Pons (tissue), 1 donor: ENCODE measurements around the gene POU2F2.
A peak's percentile ranks its signal among the peaks of the same experiment; 100 is the strongest.
"Not testable (repeated sequence)": the region's sequence is repeated elsewhere in the genome, so short reads cannot be mapped to it uniquely, and the experiment has no call there.

Experiments used
- DNase-seq: peaks from one replicate; pipeline ENCODE4 v3.0.0-alpha.2; 2016; ENCODE audit warnings: low spot score

Gene POU2F2

DNA sequence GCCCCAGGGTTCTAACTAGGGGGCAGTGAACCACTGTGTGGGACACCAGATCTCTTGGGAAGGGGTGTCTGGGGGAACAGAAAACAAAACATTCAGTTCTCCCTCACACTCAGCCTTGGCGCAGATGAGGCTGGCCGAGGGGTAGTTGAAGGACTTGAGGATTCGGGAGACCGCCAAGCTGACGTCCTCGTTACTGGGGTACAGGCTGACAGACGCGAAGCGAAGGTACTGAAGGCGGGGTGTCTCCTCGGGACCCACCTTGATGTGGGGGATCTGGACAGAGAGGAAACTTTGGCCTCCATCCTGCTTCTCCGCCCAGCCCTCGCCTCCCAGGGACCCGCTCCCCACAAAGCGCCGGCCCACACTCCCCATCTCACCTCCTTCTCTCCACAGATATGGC is 69.9 kb downstream of the POU2F2 start:
- DNase-seq = no peak

DNA sequence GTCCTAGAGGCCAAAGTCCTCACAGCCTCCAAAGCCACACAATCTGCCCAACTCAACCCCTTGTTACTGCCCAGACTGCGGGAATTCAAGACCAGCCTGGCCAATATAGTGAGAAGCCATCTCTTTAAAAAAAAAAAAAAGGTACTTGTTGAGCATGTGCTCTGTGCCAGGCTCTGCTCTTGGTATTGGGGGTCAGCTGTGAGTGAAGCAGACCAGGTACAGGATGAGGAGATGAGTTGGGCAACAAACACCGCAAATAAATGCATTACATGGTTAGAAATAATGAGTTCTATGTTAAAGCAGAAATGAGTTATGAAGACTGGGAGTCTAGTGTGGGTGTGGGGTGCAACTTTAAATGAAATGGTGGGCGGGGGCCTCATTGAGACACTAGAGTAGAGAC is 72.1 kb downstream of the POU2F2 start:
- DNase-seq = no peak

DNA sequence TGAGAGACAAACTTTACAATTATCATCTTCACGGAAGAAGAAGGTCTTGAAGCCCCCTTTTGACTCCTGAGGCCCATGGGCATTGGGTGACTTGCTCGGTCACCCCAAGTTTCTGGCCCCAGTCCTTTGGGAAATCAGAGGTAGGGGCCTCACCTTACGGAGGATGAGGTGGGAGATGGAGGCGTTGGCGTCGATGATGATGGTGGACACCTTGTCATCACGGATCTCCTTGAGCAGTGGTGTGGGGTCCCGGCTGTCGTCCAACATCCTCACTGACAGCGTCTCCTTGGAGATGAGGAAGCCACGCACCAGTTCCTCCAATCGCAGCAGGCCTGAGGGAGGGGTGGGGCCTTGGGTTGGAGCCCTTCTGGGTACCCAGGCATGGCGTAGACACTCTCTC is 73.0 kb downstream of the POU2F2 start:
- DNase-seq = no peak

DNA sequence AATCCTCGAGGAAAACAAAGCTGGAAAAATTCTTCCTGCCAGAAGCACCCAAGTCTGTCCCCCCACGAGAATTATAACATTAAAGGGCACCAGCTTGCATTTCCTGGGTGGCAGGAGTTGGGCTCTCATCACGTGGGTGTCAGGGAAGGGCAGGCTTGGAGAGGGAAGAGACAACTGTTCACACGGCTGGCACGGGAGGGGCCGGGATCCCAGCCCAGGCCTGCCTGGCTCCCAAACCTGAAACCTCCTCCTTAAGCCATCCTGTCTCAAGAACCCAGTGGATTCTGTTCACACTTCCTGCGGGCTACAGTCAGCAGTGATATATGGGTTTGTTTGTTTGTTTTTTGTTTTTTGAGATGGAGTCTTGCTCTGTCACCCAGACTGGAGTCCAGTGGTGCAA is 74.4 kb downstream of the POU2F2 start:
- no peak for DNase-seq

DNA sequence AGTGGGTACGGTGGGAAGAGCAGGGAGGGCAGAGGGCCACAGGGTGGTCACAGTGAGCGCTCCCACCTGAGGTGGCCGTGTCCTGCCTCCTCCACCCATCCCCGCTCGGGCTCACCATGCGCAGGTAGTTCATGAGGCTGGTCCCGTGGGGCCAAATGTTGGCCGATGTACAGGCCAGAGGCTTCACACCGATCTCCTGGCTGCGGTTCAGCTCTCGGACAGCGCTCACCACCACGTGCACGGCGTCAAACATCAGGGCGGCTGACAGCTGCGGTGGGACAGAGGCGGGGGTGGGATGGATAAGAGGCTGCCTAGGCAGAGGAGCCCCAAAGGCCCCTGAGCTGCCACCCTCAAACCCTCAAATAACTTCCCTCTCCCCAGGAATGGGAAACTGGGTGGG is 78.0 kb downstream of the POU2F2 start:
- no peak for DNase-seq

DNA sequence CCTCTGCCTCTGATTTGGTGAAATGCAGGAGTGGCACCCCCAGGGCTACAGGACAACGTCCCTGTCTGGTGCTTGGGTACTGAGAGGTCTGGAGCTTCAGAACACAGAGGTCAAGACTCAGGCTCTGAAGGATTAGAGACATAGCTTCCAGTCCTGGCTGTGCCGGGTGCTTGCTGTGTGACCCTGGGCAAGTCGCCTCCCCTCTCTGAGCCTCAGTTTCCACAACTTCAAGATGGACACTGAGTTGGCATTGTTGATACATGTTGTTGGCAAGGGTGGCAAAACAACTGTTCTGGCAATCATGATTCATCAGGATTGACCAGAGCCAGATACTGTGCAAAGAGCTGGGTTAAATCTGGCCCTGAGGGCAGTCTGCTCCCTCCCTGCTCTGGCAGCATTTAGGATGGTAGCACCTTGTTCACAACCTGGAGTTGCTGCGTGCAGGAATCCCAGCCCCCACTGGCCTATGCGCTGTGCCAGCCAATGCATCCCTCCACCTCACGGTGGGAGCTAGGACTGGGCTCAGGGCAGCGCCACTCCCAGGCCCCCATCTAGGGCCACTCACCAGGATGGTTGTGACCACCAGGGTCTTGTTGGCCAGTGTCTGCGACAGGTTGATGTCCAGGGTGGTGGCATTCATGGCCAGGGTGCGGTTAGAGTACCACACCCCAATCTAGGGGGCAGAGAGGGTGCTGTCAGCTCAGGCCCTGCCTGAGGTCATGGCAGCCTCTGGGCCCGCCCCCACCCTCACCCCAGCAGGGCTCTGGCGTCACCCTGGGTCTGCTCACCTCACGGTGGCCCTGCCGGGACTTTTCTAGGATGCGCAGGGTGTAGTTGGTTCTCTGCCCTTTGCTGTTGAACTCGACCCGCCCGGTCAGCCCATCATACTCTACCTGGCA is 79.0 kb downstream of the POU2F2 start:
- DNase-seq = no peak

DNA sequence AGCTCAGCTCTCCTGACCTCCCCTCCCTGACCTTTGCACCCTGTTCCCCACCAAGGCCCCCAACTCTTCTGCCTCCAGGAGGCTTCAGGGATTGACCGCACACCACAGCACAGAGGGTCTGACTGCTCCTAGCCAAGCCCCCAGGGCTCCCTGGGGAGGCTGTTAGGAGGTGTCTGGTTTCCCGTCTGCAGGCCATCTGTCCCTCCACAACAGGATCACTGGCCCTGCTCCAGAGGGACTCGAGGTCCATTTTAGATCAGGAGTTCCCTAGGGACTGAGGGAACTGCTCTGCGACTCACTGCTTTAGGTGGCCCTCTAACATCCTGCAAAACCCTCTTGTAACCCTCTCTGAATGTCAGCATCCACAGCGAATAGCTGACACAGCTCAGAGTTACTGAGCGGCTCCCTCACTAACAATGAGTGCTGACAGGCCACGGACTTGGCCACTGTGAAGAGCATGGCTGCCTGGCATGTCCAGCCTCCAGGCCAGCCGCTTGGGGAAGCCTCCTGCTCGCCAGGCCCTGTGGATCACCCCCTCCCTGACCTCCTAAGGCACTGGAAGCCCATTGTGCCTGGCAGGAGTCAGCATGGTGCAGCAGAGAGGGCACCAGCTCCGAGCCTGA is 79.9 kb downstream of the POU2F2 start:
- no peak for DNase-seq

DNA sequence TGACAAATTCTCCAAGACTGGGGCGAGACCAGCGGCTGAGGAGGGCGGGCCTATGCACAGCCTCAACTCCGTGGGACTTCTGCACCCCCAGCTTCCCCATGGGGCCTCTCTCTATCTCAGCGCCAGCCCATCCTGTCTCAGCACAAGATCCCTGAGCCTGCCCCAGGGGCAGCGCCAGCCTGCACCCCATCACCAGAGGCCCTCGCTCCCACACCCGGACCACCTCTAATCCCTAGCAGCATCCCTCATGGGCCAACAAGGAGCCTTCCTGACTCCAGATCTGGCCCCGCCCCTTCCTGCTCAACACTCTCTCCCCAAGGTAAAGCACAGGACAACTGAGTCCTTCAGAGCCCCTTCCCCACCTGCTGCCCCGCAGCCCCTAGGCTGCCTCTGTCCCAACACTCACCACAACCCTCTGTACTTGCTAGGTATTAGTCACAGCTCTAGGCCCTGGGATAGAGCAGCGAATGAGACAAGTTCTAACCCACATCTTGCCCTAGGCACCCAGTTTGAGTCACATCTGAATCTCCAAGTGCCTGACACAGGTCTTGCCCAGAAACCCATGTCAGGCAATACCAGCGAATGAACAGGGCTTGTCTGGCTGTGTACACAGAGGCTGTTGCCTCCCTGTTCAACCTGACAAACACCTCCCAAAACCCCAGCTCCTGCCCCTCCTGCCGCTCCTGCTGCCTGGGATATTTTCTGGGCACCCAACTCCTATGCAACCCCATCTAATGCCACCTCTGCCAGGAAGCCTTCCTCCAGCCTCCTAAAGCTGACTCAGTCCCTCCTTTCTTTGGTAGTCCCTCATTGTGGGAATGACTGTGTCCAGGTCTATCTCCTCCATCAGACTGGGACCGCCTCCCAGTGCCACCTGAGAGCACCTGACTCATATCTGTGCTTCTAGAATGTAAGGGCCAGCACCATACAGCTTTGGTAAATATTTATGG is 80.8 kb downstream of the POU2F2 start:
- DNase-seq = no peak

DNA sequence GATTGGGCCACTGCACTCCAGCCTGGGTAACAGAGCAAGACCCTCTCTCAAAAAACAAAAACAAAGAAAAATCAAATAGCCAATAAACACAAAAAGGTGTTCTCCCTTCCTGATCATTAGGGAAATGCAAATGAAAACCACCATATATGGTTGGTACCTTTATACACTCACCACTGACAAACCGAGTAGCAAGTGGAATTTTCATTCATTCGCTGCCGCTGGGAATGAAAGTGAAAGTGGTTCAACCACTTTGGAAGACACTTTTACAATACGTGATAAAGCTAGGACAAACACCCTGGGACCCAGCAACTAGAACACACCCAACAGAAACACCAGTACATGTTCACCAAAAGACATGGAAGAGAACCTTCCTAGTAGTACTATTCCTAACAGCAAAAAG is 83.3 kb downstream of the POU2F2 start:
- no peak for DNase-seq

DNA sequence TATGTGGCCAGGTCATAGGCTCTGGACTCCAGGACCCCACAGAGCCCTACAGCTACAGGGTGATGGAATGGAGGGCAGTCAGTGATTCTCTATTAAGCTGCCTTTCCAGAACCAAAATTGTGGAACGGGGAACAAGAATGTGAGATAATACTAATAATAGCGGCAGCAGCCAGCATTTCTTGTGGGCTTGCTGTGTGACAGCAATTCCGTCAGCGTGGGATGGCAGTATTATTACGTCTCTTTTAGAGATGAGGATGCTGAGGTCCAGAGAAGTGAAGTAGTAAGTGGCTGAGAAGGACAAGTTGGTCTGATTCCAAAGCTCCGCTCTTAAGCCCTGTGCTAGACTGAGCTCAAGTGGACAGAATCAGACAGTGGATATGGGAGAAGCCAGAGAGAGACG is 86.7 kb downstream of the POU2F2 start:
- no peak for DNase-seq

DNA sequence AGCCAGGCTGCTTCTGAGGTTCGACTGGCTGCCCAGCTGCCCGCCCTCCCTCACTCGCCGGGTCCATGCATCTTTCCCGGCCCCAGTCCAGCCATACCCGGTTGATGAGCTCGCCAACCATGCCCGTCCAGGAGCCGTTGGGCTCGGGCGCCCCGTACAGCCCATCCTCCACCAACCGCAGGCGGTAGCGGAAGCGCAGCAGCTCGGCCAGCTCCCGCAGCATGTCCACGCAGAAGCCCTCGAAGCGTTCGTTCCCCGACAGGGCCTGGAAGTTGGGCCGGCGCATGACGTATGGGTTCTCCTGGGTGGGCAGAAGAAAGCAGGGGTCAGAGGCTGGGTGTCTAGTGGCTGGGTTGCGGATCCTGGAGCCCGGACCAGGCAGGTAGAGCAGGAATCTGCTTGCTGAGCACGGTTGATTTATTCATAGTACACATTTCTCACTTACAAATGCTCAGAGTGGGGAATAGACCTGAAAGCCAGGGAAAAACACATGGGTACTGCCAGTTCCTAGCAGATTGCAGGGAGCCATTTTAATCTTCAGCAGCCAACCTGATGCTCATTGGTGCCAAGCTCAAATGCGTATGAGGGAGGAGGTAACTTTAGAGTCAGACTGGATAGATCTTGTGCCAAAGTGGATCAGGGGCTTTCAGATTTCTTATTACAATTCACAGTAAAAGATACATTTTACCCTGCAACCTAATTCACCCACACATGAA is 89.6 kb downstream of the POU2F2 start:
- DNase-seq = no peak

DNA sequence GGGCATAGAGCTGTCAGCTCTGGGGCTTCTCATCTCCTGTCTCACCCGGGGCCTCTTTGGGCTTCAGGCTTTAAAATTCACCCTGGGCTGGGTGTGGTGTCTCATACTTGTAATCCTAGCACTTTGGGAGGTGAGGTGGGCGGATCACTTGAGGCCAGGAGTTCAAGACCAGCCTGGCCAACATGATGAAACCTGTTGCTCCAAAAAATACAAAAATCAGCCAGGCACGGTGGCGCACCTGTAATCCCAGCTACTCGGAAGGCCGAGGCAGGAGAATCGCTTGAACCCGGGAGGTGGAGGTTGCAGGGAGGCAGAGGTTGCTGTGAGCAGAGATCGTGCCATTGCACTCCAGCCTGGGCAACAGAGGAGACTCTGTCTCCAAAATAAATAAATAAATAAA is 91.8 kb downstream of the POU2F2 start:
- not testable (repeated sequence) for DNase-seq

DNA sequence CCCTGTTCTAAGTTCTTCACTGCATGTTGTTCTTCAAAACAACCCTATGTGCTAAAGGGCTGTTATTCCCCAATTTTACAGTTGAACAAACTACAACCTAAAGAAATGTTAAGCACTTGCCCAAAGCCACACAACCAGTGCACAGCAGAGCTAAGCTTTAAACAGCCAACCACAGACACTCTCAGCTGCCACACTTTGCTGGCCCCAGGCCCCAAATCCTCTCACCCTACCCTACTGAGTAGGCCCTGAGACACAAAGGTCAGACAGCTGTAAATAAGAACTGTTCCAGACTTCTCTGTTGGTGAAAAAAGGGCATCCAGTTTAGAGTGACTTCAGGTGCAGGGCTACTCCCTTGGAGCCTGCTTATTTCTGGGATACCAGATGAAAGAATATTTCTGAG is 92.2 kb downstream of the POU2F2 start:
- DNase-seq = no peak

DNA sequence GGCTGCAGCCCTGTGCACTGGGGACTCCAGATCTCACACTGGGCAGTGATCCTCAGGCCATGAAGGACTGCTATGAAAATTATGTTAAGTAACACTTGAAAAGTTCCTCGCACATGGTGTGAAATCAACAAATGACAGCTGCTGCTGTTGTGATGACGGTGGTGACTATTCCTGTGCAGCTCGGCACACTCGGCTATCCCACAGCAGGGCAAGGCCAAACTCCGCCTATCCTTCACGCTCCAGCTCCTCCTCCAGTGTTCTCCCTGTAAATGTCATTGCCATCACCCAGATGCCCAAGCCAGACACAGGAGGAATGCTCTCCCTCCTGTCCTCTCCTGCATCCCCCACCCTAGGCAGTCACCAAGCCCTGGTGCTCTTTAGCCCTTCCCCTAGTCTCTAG is 93.6 kb downstream of the POU2F2 start:
- DNase-seq = peak; percentile 7

DNA sequence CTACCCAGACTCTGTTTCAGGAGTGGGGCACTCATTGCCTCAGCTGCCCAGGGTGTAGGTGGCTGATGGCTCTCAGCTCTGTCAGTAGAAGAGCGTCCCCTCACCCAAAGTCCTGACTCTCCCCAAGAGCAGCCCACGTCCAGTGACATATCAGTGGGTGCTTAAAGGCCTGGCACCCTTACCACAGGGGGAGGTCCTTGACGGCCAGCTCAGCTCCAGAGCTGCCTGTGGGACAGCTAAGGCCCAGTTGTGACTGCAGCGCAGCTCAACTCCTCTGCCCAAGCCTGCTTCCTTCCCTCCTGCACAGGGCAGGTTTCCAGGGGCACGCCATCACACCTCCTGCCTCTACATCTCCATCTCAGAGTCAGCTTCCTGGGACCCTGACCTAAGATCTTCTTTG is 94.6 kb downstream of the POU2F2 start:
- no peak for DNase-seq
